Liver (tissue), 9 donors: Measurements from ENCODE around the gene ZNF438. TPM values are rescaled to one million over a fixed set of nuclear protein-coding genes. Genes with fewer than 3 reads are reported as not detected.
"Not testable (repeated sequence)": the region's sequence is repeated elsewhere in the genome, so short reads cannot be mapped to it uniquely, and the experiment has no call there.

Experiments used
- DNase-seq: peaks from one replicate; pipeline ENCODE4 v3.0.0-alpha.2; 2017; ENCODE audit warnings: low spot score
- H3K27ac ChIP-seq, 2 donors: one replicate each; pipeline ENCODE4 v1.7.0; 2013; ENCODE audit warnings: inconsistent platforms in 2 of 2, low read length in 2 of 2, control low read depth in 1 of 2, low read depth in 1 of 2, mild to moderate bottlenecking in 1 of 2
- H3K27me3 ChIP-seq, 4 donors: one replicate each; pipeline versions ENCODE4 v1.6.1 to v1.7.0; 2013; ENCODE audit warnings: low read length in 3 of 4, inconsistent platforms in 1 of 4, mild to moderate bottlenecking in 1 of 4, moderate library complexity in 1 of 4; ENCODE audit not compliant: control insufficient read depth in 4 of 4, insufficient read depth in 4 of 4
- H3K36me3 ChIP-seq, 4 donors: one replicate each; pipeline versions ENCODE4 v1.6.1 to v1.7.0; 2013; ENCODE audit warnings: low read length in 3 of 4, mild to moderate bottlenecking in 3 of 4, low read depth in 1 of 4, moderate library complexity in 1 of 4; ENCODE audit not compliant: control insufficient read depth in 4 of 4, insufficient read depth in 3 of 4
- H3K4me1 ChIP-seq, 4 donors: one replicate each; pipeline versions ENCODE4 v1.6.1 to v1.7.0; 2013; ENCODE audit warnings: low read length in 3 of 4, mild to moderate bottlenecking in 3 of 4, moderate library complexity in 1 of 4; ENCODE audit not compliant: control insufficient read depth in 4 of 4, insufficient read depth in 4 of 4
- H3K4me3 ChIP-seq, 3 donors: one replicate each; pipeline versions ENCODE4 v1.6.1 to v1.7.0; 2013; ENCODE audit warnings: low read length in 3 of 3, control low read depth in 1 of 3, low read depth in 1 of 3, mild to moderate bottlenecking in 1 of 3
- H3K9ac ChIP-seq, 2 donors: one replicate each; pipeline ENCODE4 v1.7.0; 2013; ENCODE audit warnings: low read length in 2 of 2, mild to moderate bottlenecking in 2 of 2, moderate library complexity in 2 of 2, control low read depth in 1 of 2, low read depth in 1 of 2
- H3K9me3 ChIP-seq, 4 donors: one replicate each; pipeline versions ENCODE4 v1.6.1 to v1.7.0; 2013; ENCODE audit warnings: low read length in 3 of 4; ENCODE audit not compliant: control insufficient read depth in 4 of 4
- EGR1 ChIP-seq, 2 donors: IDR thresholded peaks; 2 replicates each; pipeline ENCODE4 v1.6.1; 2016 to 2018; ENCODE audit warnings: antibody characterized with exemption in 2 of 2, low read depth in 2 of 2
- FOXA1 ChIP-seq: IDR thresholded peaks from 2 replicates; pipeline ENCODE4 v1.6.1; 2016; ENCODE audit warnings: antibody characterized with exemption
- GABPA ChIP-seq, 2 donors: IDR thresholded peaks in 1 of 2; conservative IDR thresholded peaks in 1 of 2; 2 replicates each; pipeline ENCODE4 v1.6.1; 2016; ENCODE audit warnings: antibody characterized with exemption in 2 of 2, mild to moderate bottlenecking in 1 of 2, moderate library complexity in 1 of 2
- HNF4A ChIP-seq, 2 donors: conservative IDR thresholded peaks; 2 replicates each; pipeline ENCODE4 v1.6.1; 2016; ENCODE audit warnings: antibody characterized with exemption in 2 of 2, mild to moderate bottlenecking in 2 of 2
- HNF4G ChIP-seq: IDR thresholded peaks from 2 replicates; pipeline ENCODE4 v1.6.1; 2016; ENCODE audit warnings: antibody characterized with exemption
- JUND ChIP-seq, 2 donors: IDR thresholded peaks; 2 replicates each; pipeline ENCODE4 v1.6.1; 2016; ENCODE audit warnings: antibody characterized with exemption in 2 of 2
- NR2F2 ChIP-seq: IDR thresholded peaks from 2 replicates; pipeline ENCODE4 v1.6.1; 2016; ENCODE audit warnings: antibody characterized with exemption
- RXRA ChIP-seq, 2 donors: IDR thresholded peaks; 2 replicates each; pipeline ENCODE4 v1.6.1; 2017 to 2018; ENCODE audit warnings: antibody characterized with exemption in 2 of 2, mild to moderate bottlenecking in 1 of 2
- SP1 ChIP-seq: IDR thresholded peaks from 2 replicates; pipeline ENCODE4 v1.6.1; 2018; ENCODE audit warnings: antibody characterized with exemption, mild to moderate bottlenecking
- YY1 ChIP-seq: IDR thresholded peaks from 2 replicates; pipeline ENCODE4 v1.6.1; 2016; ENCODE audit warnings: antibody characterized with exemption, mild to moderate bottlenecking
- WGBS: extraction: QIAGEN DNeasy Blood & Tissue Kit; methylation state at CpG from one replicate; pipeline ENCODE4 v1.1.7; 2013; 5-methylcytosine and 5-hydroxymethylcytosine counted together
- polyA plus RNA-seq, 2 donors: library from polyadenylated mRNA; stranded (reverse) in 1 of 2; unstranded in 1 of 2; fragments of 200-250 nt in 1 of 2; fragments of >200 nt in 1 of 2; fragmentation: Nextera tagmentation in 1 of 2; extraction: Ambion mirVana in 1 of 2; gene quantifications; one replicate each; pipeline versions ENCODE4 v1.2.1 to v1.2.3, GENCODE V29; 2013 to 2015
- total RNA-seq, 2 donors: library from RNA; depleted of rRNA; stranded (reverse); fragments of >200 nt; gene quantifications; one replicate each; pipeline ENCODE4 v1.2.3, GENCODE V29; 2014
- TF ChIP-seq, protein P1 (sequence below): IDR thresholded peaks from 2 replicates; pipeline ENCODE4 v1.6.1; 2016; ENCODE audit warnings: antibody characterized with exemption
- TF ChIP-seq, protein P2 (sequence below): IDR thresholded peaks from 2 replicates; pipeline ENCODE4 v1.6.1; 2016; ENCODE audit warnings: antibody characterized with exemption, mild to moderate bottlenecking
- TF ChIP-seq, protein P3 (sequence below): IDR thresholded peaks from 2 replicates; pipeline ENCODE4 v1.6.1; 2016; ENCODE audit warnings: antibody characterized with exemption
- donor health status: healthy.
- donor health status: healthy.
- donor health status: healthy.
- donor health status: healthy.
- donor health status: healthy.

The ZNF438 gene
- total and polyA plus RNA-seq, 4 donors, result 1.9 to 2.9 (median 2.2) TPM

DNA sequence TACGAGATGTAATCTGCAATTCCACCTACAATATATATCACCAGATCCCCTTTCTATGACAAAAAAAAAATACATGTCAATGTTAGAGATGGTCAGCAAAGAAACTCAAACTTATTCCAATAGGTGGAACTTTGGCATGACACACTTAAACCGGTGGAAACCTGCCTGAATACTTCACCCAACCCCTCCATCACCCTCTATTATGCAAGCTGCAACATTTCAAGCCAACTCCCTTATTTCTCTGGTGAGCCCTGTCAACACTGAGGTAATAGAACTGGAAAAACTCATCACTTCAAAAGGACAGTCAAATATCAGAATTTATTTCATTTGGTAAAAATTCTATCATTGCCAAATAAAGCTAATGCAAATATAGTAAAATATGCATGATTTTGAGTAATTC lies 3.6 kb downstream of the ZNF438 start:
- Histone ChIP-seq H3K36me3 (no peaks in the 10 kb centered on the region), H3K9ac (no peak overlapping the region), H3K9me3 (no peaks in the 10 kb centered on the region), H3K4me3 (no peak overlapping the region), H3K27me3 (no peaks in the 10 kb centered on the region), H3K4me1 (peaks cover 4 to 15% (median 6%) of the 10 kb centered on the region in 4 donors), H3K27ac (no peak overlapping the region)
- TF ChIP-seq SP1 (no peak), EGR1 (IDR thresholded peaks at IDR 0.05; ENCODE audit: low read depth in 2 of 2) (no peak), YY1 (no peak), NR2F2 (no peak), FOXA1 (no peak), JUND (IDR thresholded peaks at IDR 0.05) (no peak), RXRA (IDR thresholded peaks at IDR 0.05) (no peak), HNF4G (no peak), GABPA (IDR thresholded peaks at IDR 0.05 in 1 of 2, conservative IDR thresholded peaks at IDR 0.05 in 1 of 2) (no peak)
- TF ChIP-seq, protein P1, sequence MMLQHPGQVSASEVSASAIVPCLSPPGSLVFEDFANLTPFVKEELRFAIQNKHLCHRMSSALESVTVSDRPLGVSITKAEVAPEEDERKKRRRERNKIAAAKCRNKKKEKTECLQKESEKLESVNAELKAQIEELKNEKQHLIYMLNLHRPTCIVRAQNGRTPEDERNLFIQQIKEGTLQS, result no peak
- TF ChIP-seq, protein P2, sequence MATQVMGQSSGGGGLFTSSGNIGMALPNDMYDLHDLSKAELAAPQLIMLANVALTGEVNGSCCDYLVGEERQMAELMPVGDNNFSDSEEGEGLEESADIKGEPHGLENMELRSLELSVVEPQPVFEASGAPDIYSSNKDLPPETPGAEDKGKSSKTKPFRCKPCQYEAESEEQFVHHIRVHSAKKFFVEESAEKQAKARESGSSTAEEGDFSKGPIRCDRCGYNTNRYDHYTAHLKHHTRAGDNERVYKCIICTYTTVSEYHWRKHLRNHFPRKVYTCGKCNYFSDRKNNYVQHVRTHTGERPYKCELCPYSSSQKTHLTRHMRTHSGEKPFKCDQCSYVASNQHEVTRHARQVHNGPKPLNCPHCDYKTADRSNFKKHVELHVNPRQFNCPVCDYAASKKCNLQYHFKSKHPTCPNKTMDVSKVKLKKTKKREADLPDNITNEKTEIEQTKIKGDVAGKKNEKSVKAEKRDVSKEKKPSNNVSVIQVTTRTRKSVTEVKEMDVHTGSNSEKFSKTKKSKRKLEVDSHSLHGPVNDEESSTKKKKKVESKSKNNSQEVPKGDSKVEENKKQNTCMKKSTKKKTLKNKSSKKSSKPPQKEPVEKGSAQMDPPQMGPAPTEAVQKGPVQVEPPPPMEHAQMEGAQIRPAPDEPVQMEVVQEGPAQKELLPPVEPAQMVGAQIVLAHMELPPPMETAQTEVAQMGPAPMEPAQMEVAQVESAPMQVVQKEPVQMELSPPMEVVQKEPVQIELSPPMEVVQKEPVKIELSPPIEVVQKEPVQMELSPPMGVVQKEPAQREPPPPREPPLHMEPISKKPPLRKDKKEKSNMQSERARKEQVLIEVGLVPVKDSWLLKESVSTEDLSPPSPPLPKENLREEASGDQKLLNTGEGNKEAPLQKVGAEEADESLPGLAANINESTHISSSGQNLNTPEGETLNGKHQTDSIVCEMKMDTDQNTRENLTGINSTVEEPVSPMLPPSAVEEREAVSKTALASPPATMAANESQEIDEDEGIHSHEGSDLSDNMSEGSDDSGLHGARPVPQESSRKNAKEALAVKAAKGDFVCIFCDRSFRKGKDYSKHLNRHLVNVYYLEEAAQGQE, result no peak
- TF ChIP-seq, protein P3, sequence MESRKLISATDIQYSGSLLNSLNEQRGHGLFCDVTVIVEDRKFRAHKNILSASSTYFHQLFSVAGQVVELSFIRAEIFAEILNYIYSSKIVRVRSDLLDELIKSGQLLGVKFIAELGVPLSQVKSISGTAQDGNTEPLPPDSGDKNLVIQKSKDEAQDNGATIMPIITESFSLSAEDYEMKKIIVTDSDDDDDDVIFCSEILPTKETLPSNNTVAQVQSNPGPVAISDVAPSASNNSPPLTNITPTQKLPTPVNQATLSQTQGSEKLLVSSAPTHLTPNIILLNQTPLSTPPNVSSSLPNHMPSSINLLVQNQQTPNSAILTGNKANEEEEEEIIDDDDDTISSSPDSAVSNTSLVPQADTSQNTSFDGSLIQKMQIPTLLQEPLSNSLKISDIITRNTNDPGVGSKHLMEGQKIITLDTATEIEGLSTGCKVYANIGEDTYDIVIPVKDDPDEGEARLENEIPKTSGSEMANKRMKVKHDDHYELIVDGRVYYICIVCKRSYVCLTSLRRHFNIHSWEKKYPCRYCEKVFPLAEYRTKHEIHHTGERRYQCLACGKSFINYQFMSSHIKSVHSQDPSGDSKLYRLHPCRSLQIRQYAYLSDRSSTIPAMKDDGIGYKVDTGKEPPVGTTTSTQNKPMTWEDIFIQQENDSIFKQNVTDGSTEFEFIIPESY, result no peak
- 60% methylated on average over 2 of the region's 2 CpGs for WGBS
- no peak for DNase-seq

DNA sequence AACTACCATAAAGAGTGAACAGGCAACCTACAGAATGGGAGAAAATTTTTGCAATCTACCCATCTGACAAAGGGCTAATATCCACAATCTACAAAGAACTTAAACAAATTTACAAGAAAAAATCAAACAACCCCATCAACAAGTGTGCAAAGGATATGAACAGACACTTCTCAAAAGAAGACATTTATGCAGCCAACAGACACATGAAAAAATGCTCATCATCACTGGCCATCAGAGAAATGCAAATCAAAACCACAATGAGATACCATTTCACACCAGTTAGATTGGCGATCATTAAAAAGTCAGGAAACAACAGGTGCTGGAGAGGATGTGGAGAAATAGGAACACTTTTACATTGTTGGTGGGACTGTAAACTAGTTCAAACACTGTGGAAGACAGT lies 5.4 kb downstream of the ZNF438 start:
- not testable (repeated sequence) for H3K27ac ChIP-seq, H3K27me3 ChIP-seq, H3K9ac ChIP-seq, H3K9me3 ChIP-seq, H3K36me3 ChIP-seq, DNase-seq, H3K4me3 ChIP-seq
- H3K4me1 ChIP-seq, result peaks cover 4 to 14% (median 6%) of the 10 kb centered on the region in 4 donors
- 92% methylated on average over 1 of the region's 1 CpG for WGBS

DNA sequence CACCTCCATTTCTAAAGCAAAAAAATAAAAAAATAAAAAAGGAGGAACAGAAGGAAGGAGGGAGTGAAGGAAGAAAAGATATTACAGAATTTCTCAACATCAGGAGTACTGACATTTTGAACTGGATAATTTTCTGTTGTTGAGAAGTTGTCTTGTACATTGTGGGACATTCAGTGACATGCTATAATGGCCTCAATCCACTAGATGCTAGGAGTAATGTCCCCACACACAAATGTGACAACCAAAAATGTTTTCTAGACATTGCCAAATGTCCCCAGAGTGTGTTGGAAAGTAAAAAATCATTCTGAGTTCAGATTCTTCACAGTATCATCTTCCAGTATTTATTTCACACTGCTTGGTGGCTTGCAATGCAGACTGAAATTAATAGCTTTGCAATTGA lies 6.5 kb downstream of the ZNF438 start:
- no peak for DNase-seq
- Histone ChIP-seq H3K4me1 (peaks cover 0 to 7% (median 1%) of the 10 kb centered on the region in 4 donors), H3K4me3 (no peak overlapping the region), H3K9me3 (no peaks in the 10 kb centered on the region), H3K9ac (no peak overlapping the region), H3K36me3 (no peaks in the 10 kb centered on the region), H3K27me3 (no peaks in the 10 kb centered on the region), H3K27ac (no peak overlapping the region)
- no peak for TF ChIP-seq YY1
- TF ChIP-seq, protein P2, result no peak
- TF ChIP-seq RXRA (IDR thresholded peaks at IDR 0.05), result no peak
- TF ChIP-seq HNF4A (conservative IDR thresholded peaks at IDR 0.05), result no peak
- TF ChIP-seq, protein P3, result no peak
- TF ChIP-seq JUND (IDR thresholded peaks at IDR 0.05), result no peak
- no peak for TF ChIP-seq HNF4G
